Ishikawa (cell line): ENCODE data around the gene PUSL1.
A peak's percentile ranks its signal among the peaks of the same experiment; 100 is the strongest.

Experiments
- CEBPB ChIP-seq: IDR thresholded peaks from 2 replicates; pipeline ENCODE4 v1.6.1; 2012
- CREB1 ChIP-seq: IDR thresholded peaks from 2 replicates; pipeline ENCODE4 v1.6.1; 2012; ENCODE audit warnings: low read depth
- EGR1 ChIP-seq: IDR thresholded peaks from 2 replicates; pipeline ENCODE4 v1.6.1; 2012
- EP300 ChIP-seq: IDR thresholded peaks from 2 replicates; pipeline ENCODE4 v1.6.1; 2012; ENCODE audit warnings: borderline replicate concordance
- FOXM1 ChIP-seq: IDR thresholded peaks from 2 replicates; pipeline ENCODE4 v1.6.1; 2012; ENCODE audit warnings: low read depth, borderline replicate concordance
- MAX ChIP-seq: IDR thresholded peaks from 2 replicates; pipeline ENCODE4 v1.6.1; 2012
- NFIC ChIP-seq: IDR thresholded peaks from 2 replicates; pipeline ENCODE4 v1.6.1; 2012
- RAD21 ChIP-seq: IDR thresholded peaks from 2 replicates; pipeline ENCODE4 v1.6.1; 2012; ENCODE audit warnings: low read depth
- REST ChIP-seq: IDR thresholded peaks from 2 replicates; pipeline ENCODE4 v1.6.1; 2012; ENCODE audit warnings: low read depth, mild to moderate bottlenecking
- TAF1 ChIP-seq: IDR thresholded peaks from 2 replicates; pipeline ENCODE4 v1.6.1; 2012; ENCODE audit warnings: low read depth, mild to moderate bottlenecking
- TCF12 ChIP-seq: IDR thresholded peaks from 2 replicates; pipeline ENCODE4 v1.6.1; 2012; ENCODE audit warnings: low read depth
- TEAD4 ChIP-seq: IDR thresholded peaks from 2 replicates; pipeline ENCODE4 v1.6.1; 2012
- USF1 ChIP-seq: IDR thresholded peaks from 2 replicates; pipeline ENCODE4 v1.6.1; 2012
- YY1 ChIP-seq: IDR thresholded peaks from 2 replicates; pipeline ENCODE4 v1.6.1; 2012; ENCODE audit warnings: low read depth

- TF ChIP-seq MAX = peak; percentile 66
- TF ChIP-seq TEAD4 = no peak
- no peak for TF ChIP-seq NFIC
- peak; percentile 78; the same call in 1 of the 2 replicates for TF ChIP-seq TAF1
- TF ChIP-seq USF1 = no peak
- no peak for TF ChIP-seq FOXM1
- no peak for TF ChIP-seq YY1
- no peak for TF ChIP-seq EP300
- peak; percentile 28; the same call in 1 of the 2 replicates for TF ChIP-seq CREB1
- no peak for TF ChIP-seq RAD21
- no peak for TF ChIP-seq REST
- TF ChIP-seq CEBPB = no peak
- peak; percentile 9; the same call in 1 of the 2 replicates for TF ChIP-seq TCF12
- TF ChIP-seq EGR1 = no peak
Observed at GRCh38 chr1:1324524-1325287, 16.3 kb downstream of the PUSL1 start, which contains the start of the genes CPTP and INTS11.
